NCI-H2196 treated with DMSO at 0.1 percent for 48 hours (cell line): ENCODE data around the gene SKOR1.

ENCODE experiments used
- DNase-seq: peaks from one replicate; lab custom pipeline; 2025; ENCODE audit not compliant: unreplicated experiment; lab: John Stamatoyannopoulos, UW

Gene SKOR1, protein sequence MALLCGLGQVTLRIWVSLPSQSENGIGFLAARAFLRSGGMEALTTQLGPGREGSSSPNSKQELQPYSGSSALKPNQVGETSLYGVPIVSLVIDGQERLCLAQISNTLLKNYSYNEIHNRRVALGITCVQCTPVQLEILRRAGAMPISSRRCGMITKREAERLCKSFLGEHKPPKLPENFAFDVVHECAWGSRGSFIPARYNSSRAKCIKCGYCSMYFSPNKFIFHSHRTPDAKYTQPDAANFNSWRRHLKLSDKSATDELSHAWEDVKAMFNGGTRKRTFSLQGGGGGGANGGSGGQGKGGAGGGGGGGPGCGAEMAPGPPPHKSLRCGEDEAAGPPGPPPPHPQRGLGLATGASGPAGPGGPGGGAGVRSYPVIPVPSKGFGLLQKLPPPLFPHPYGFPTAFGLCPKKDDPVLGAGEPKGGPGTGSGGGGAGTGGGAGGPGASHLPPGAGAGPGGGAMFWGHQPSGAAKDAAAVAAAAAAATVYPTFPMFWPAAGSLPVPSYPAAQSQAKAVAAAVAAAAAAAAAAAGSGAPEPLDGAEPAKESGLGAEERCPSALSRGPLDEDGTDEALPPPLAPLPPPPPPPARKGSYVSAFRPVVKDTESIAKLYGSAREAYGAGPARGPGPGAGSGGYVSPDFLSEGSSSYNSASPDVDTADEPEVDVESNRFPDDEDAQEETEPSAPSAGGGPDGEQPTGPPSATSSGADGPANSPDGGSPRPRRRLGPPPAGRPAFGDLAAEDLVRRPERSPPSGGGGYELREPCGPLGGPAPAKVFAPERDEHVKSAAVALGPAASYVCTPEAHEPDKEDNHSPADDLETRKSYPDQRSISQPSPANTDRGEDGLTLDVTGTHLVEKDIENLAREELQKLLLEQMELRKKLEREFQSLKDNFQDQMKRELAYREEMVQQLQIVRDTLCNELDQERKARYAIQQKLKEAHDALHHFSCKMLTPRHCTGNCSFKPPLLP

DNA sequence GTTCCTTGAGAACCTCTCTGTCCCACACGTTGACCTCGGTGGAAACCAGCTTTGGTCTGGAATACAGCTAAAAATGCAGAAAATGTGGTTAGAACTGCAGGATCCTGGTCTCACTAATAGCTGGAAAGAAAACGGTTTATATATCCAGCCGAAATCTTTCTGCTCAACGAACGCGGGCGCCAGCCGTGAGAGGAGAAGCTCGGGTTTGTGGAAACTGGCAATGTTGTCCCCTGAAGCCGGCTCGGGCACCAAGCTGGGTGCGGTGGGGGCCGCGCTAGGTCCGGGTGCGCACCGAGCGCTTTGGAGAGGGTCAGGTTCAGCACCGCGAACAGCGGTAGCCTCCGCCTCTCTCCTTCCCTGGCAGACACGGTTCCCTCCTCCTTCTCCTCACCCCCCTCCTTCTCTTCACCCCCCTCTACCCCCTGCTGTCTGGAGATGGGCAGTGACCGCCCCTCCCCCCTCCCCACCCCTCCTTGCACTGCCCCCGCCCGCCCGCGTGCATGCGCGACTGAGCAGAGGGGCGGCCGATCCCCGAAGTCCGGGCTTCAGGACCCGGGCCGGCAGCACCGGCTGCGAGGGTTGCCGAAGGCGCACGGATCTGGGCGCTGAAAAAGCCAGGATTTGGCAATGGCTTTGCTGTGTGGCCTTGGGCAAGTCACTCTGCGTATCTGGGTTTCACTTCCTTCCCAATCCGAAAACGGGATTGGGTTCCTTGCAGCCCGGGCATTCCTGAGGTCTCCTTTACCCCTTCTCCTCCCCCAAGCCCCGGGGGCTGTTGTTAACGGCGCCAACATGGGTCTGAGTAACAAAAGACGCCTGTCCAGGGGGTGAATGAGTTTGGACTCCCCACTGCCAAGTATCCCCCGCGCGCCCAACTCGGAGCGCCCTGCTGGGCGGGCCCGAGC, at the start of gene SKOR1:
Gene SKOR1, plus strand, starts transcription at position 534 of the 905 bp plus-strand sequence. Its CDS starts 94 bp downstream, at position 628.
- no peak for DNase-seq

DNA sequence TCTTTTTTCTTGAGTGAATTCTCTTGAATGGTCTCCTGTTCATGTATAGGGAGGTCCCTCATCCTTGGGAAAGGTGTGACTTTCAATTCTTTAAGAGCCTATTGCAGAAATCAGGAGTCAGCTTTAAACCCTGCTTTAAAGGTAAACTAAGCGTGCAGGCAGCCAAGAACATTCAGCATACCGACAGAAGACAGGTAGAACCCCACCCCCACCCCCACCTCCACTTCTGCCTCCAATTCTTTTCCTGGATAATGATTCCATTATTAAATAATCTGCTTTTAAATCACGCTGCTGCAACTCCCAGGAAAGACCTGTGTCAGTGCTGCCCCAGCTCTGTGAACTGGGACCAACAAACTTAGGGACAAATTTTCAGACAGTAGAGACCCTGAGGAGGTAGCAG, 49.3 kb upstream of the SKOR1 start:
- DNase-seq = no peak

DNA sequence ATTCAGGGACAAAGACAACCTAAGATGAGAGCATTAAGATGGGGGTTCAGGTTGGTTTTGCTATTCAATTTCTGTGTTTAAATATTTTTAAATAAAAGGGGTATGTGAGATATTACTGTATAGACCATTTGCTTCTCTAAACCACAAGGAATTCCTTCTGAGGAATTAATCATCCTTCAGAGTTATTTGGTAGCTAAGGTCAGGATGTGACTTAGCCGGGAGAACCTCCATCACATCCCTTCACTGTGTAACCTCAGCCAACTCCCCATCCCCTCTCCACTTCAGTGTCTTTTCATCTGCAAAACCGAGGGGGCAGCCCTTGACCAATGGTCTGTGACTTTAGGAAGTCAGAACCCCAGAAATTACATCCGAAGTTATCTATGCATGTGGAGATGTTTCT, 48.7 kb upstream of the SKOR1 start:
- DNase-seq = no peak

DNA sequence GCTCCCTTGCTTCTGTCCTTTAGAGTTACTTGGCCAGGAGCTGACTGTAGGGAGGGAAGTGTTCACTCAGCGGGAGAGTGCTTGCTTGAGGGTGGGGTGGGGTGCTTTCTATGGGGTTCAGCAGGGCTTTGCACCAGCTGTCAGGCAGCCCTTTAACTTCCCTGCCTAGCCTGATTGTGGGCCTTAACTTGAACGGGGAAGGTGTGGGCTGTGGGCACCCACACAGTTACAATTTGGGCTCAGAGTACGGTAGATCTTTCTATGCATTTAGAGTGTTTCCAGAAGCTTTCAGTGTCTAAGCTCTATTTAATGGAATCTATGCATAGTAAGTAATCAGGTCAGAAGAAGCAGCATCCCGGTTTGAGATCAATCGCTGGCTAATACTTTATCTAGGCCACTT, 48.2 kb upstream of the SKOR1 start:
- no peak for DNase-seq

DNA sequence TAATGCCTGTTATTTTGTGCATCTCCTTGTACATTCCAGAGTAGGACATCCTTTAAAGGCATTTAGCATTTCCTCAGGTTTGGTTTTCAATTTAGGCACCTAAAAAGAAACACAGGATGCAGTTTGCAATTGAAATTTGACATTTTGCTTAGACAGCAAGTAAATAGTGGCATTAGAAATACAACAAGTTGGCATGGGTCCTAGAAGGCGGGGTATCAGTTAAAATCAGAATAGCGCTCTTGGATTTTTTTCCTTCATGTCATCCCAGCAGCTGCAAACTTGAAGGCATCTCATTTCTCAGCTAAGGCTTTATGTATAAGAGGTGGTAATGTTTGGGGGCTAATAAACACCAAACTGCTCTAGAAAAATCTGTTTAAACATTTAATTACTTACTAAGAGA, 47.5 kb upstream of the SKOR1 start:
- DNase-seq = no peak

DNA sequence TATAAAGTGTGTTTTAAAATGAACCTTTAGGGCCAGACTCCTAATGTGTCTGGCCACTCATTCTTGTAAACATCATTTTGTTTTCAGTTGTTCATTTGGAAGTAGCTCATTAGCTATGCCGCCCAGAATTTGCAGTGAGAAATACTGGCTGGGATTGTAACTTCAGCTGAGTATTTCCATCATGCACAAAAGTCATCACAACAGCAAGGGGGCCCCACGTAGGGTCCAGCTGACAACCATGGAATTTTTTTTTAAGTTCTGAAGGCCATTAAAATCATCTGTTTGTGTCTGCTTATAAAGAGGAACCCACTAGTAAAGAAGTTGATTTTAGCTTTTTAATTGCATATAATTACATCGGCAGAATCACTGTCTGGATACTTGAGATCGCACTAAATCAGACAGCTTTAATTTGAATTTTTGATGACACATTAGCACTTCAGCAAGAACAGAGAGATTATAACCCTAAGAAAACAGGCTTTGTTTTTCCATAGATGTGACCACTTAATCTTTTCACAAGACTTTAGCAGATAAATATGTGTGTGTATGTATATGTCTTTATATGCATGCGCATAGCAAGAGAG, 46.3 kb upstream of the SKOR1 start:
- DNase-seq = no peak

DNA sequence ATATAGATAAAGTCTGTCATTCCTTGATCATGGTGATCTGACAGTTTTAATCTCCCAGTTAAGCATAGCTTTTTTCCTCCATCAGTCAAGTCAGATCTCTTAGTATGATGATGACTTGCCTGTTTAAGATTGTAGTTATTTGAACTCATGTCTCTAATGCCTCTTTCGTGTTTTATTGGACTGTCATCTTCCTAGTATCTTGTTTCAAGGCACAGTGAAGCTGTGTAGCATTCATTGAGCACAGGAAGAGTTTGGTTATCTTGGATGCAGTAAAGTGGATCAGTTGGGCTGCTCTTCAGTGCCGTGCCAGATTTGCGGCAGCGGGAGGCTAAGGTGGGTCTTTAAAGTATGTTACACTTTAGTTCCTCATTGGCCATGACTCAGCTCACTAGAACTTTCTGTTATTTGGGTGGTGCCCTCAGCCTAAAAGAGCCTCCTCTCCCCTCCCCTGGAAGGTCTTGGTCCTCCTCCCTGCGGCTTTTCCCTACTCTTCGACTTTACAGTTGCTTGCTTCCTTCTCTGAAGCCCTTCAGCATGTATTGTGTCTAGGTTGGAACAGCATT, 45.7 kb upstream of the SKOR1 start:
- no peak for DNase-seq

DNA sequence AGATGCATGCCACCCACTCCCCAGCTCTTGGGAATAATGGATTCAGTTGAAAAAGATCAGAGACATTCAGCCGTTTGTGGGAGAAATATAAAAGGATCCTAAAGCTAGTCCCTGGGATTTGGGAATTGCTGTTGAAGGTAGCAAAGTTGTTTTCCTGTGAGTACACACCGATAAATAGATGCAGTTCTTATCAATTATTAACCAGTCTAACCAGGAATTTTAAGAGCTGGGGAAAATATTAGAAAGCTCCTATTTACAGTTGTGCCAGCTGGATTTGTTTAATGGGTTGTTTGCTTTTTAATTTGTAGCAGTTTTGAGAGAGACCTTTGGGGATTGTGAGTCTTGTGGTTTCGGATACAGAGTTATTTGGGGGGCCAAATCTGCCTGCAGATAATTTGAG, 44.2 kb upstream of the SKOR1 start:
- DNase-seq = no peak

DNA sequence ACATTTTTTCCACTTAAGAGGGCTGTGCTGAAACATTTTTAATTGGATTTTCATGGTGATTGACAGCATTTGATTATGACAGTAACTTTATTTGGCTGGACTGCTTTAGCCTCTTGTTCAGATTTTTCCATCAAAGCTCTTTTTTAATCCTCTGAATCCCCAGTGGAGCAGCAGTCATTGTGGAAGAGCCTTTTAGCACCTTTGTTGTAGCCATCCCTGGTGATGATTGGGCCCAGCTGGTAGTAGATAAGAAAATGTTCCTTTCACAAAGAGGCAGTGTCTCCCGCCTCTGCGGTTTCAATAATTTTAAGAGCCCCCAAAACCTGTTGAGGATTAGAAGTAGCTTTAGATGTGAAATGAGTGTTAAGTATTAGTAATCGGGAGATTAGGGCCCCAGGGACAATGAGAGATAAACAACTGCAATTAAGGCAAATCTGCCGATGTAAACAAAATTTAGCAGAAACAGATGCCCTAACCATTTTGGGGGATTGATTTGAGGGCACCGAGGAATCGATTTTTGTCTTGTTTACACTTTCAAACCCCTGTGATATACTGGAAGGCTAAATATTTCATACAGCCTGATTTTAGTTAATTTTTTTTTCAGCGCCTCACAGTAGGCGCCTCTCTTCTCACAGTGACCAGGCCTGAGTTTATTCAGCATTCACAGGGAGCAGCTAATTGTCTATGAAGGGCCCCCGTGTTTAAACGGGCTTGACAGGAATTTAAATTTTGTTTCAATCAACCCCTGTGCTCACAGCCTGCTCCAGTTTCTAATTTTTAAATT, 43.2 kb upstream of the SKOR1 start:
- DNase-seq = no peak

DNA sequence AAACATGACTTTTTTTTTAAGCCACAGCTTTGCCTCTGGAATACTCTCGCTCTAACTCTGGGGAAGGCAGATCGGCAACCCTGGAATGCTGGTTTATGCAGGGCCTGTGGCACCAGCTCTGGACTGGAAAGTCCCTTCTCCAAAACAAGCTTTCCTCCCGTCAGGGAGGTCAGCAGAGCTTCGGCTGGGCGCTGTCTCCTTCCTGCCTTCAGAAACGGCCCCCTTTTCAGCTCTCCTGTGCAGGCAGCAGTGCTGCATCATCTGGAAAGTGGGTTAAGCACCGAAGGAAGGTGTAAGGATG, 42.7 kb upstream of the SKOR1 start:
- DNase-seq = no peak

DNA sequence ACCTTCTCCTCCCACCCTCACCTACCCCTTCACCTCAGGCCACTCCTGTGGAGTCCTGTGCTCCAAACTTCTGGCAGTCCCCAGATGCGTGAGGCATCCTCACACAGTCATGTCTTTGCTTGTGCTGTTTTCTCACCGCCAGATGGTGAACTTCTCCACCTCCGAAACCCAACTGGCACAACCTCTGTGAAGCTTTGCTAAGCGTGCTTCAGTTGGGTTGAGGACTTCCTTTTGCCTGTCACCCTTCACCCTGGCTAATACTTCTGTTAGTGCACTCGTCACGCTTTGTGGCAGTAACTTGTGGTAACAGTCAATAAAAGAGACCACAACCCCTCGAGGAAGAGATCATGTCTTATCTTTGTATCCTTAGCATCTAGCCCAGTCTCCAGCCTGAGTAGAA, 42.0 kb upstream of the SKOR1 start:
- no peak for DNase-seq

DNA sequence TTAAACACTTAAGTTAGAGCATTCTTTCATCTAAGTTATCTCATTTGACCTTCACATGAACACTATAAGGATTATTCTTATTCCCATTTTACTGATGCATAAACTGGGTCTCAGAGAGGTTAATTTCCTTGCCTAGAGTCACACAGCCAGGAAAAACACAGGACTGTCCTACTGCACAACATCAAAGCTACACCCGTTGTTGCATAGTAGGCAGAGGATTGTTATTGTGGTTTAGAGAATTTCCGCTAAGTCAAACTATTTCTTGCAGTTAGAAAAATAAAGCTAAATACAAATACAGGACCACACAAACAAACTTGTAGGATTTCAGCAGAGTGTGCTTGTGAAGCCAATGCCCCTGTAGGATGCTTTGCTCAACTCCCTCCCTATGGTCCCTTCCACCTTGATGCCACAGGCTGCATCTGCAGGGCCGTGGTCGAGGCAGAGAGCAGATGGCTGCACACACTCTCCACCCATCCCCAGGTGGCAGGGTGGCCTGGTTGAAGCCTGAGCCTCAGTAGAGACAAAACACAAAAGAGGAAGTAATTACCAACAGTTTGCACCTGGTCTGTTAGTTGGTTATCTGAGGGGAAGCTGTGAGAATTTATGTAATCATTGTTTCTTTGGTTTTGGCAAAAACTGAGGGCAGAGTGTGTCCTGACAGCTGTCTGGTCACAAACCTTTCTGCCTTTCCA, 41.1 kb upstream of the SKOR1 start:
- DNase-seq = no peak

DNA sequence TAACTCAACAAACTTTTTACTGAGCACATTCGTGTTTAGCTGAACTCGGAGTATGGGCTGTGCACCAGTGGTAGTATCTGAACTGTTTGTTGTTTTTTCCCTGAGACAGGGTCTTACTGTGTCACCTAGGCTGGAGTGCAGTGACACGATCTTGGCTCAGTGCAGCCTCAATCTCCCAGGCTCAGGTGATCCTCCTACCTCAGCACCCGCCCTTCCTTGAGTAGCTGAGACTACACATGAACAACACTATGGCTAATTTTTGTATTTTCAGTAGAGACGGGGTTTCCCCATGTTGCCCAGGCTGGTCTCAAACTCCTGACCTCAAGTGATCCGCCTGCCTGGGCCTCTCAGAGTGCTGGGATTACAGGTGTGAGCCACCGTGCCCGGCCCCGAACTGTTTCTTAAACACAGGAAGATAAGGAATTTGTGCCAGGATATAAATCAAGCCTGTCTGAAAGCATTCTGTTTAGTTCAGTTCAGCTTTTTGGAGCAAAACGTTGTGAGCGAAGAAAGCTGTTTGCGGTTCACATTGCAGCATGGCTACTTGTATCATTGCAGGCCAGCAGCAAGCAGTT, 40.4 kb upstream of the SKOR1 start:
- no peak for DNase-seq

DNA sequence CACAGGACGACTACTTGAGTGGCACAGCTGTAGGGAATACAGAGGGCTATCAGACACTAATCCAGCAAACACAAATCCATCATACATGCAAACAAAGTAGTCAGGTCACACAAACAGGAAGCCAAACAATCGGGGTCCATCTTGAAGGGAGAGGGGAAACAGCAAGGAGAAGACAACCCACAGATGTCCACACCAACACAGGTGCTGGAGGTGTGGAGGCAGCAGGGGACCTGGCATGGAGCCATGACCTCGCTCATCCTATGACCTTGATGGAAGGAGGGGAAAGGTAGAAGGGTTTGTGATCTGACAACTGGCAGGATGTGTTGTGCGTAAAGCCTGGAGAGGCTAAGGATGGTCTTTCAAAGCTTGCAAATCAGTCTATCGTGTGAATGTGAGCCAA, 39.9 kb upstream of the SKOR1 start:
- no peak for DNase-seq

DNA sequence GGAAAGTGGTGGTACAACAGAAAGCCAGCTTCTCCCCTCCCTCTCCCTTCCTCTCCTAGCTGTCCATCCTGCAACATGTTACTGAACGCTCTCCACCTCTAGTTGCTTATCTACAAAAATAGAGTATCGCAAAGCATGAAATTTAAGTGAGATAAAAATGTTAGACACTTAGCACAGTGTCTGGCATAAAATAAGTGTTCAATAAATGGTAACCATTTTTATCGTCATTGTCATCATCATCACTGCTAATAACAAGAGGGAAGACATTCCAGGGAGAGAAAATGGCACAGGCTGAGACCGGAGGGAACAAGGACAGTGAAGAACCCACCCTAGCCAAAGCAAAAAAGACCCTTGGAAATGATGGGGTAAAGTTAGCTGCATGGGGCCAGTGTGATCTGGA, 38.7 kb upstream of the SKOR1 start:
- DNase-seq = no peak

DNA sequence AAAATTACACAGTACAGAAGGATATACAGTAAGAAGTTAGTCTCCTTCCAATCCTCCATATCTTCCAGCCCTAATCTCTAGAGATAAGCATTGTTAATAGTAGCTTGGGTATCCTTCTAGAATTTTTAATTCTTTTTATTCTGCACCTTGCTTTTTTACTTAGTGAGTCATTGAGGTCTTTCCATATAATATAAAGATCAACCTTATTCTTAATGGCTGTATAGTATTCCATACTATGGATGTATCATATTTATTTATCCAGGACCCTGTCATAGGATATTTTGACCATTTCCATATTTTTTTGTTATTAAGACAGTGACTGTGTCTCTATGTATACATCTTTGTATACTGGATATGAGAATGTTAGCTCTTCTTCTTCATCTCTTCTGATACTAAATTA, 36.3 kb upstream of the SKOR1 start:
- DNase-seq = no peak

DNA sequence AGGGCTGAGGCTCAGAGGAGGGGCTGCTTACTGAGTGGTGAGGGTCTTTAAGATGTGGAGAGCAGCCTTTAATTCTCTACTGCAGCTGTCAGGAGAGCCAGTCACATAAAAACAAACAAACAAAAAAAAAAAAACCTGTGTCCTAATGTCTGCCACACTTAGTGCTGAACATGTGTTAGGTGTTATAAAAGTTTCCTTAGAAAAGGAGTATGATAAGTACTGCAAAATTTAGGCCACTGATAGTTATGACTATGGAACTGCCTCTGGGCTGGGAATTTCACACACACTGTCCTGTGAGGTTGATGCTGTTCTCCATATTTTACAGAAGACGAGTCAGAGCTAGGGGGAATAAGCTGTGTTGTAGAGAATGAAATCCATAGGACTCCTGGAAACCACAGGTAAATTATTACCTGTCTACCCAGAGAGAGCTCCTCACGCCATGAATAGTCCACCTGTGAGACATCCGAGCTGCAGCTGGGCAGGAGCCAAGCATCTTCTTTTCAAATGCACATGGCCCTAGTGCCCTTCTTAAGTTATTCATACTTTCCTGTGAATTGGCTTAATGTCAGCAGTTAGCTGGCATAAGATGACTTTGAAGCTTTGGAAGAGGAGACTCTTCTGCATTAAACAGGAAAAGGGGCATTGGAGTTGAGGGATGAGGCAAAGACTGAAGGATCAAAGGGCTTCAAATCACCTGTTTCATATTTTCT, 34.5 kb upstream of the SKOR1 start:
- no peak for DNase-seq

DNA sequence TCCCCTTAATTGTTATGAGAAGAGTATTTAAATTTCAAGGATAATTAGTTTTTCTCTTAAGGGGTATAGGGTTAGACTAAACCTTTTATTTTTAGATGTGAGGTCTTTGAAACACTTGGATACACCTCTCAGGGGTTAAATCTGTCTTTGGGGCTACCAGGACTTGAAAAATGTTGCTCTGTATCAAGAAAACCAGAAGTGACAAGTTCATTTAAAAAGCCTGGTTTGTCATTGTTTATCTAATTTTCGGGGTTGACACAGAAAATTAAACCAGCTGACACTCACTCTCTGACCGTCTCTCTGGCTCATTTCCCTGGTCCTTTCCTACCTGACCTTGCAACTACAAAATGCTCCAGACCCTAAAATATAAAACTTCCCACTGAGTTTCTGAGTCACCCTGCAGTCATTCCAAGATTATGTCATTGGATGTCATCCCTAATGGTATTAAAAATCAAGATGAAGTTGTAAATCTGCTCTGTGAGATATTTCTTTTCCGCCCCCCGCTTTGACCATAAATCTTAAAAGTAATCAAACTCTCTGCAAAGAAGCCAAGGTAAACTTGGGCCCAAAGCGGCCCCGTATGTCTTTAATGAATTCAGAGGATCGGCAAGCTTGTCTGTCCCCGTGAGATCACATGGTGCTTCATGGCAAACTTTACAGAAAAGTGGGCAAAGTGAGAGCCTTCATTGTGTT, 32.9 kb upstream of the SKOR1 start:
- no peak for DNase-seq
